Neural crest cell (in vitro differentiated cells): ENCODE results near the gene SLC41A1. TPM values are rescaled to one million over a fixed set of nuclear protein-coding genes. Genes with fewer than 3 reads are reported as not detected.

Experiments used
- DNase-seq: peaks from one replicate; pipeline ENCODE4 v3.0.0; 2021; ENCODE audit warnings: low read depth, mixed read lengths, low spot score
- H3K27ac Mint-ChIP-seq: one replicate; pipeline ENCODE4 v1.8.0; 2021; ENCODE audit warnings: mild to moderate bottlenecking, mixed read lengths; ENCODE audit not compliant: unreplicated experiment
- H3K27me3 Mint-ChIP-seq: 2 replicates; pipeline ENCODE4 v1.8.0; 2021; ENCODE audit warnings: low read depth, mild to moderate bottlenecking, mixed read lengths
- H3K36me3 Mint-ChIP-seq: 2 replicates; pipeline ENCODE4 v1.8.0; 2021; ENCODE audit warnings: low read depth, mild to moderate bottlenecking, mixed read lengths
- H3K4me1 Mint-ChIP-seq: 2 replicates; pipeline ENCODE4 v1.8.0; 2021; ENCODE audit warnings: mixed read lengths
- H3K4me3 Mint-ChIP-seq: one replicate; pipeline ENCODE4 v1.8.0; 2021; ENCODE audit warnings: mild to moderate bottlenecking, mixed read lengths
- H3K9me3 Mint-ChIP-seq: 2 replicates; pipeline ENCODE4 v1.8.0; 2021; ENCODE audit warnings: mixed read lengths
- CTCF ChIP-seq: fragments of 200-600 bp; sonication (generic); conservative IDR thresholded peaks from 2 replicates; pipeline ENCODE4 v1.5.0; 2021; ENCODE audit warnings: antibody characterized with exemption, mild to moderate bottlenecking
- total RNA-seq: library from RNA; stranded (reverse); gene quantifications from 2 replicates; pipeline ENCODE4 v1.2.1, GENCODE V29; 2021

SLC41A1 gene
- total RNA-seq, 1 donor from 2014 or later, result 25.7 TPM

GRCh38 chr1:205817364-205817763, 4.4 kb upstream of the SLC41A1 start:
- peak overlapping the region; percentile 76 for H3K4me3 Mint-ChIP-seq
- H3K27me3 Mint-ChIP-seq, result no peaks in the 10 kb centered on the region

DNA sequence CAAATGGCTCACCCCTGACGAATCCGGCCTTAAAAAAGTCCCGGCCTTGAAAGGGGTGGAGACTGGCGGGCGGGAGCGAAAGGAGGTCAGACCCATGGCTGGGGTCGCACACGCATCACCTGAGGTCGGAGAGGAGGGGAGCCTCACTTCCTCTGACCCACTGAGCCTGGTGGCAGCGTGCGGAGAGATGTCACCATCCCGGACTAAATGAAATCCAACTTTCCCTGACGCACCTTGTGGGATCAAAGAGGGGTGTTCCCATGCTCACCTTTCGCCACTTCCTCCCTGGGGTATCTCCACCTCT, 709 bp upstream of the SLC41A1 start:
- peaks cover 67% of the 10 kb centered on the region for H3K4me1 Mint-ChIP-seq
- H3K9me3 Mint-ChIP-seq, result no peaks in the 10 kb centered on the region
- peak overlapping the region; percentile 91 for H3K4me3 Mint-ChIP-seq
- H3K27ac Mint-ChIP-seq, result peak overlapping the region; percentile 63
- no peak for TF ChIP-seq CTCF
- H3K36me3 Mint-ChIP-seq, result peaks cover 6% of the 10 kb centered on the region
- no peak for DNase-seq
- H3K27me3 Mint-ChIP-seq, result no peaks in the 10 kb centered on the region

More at GRCh38 chr1:205817364-205817763, 4.4 kb upstream of the SLC41A1 start:
- H3K9me3 Mint-ChIP-seq, result no peaks in the 10 kb centered on the region
- no peak overlapping the region for H3K27ac Mint-ChIP-seq
- H3K4me1 Mint-ChIP-seq, result peaks cover 38% of the 10 kb centered on the region
- peaks cover 4% of the 10 kb centered on the region for H3K36me3 Mint-ChIP-seq
- no peak for TF ChIP-seq CTCF
- DNase-seq, result no peak

DNA sequence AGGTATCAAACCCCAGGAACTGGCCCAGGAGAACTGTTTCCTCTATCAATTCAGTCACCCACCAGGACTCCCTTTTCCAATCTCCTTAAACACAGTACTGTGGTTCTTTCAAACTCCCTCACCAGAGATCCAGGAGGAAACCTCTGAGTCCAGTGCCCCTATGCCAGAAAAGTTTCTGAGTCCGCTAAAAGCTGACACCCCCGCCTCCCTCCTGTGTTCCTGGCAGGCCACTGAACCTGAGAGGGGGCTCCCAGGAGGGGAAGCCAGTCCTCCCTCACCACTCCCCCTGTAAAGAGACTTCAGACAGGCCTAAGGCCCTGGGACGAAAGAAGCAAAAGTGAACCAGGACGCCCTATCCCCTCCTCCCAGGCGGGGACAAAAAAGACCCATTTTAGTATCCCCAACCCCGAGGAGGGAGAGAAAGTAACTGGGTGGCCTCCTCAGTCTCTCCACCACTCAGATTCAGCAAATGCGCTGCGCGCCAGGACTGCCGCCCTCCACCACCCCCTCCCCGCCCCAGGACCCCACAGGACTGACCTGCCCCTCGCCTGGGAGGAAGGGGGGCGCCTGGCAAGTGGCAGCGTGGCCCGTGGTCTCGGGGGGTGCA, 624 bp downstream of the SLC41A1 start:
- Mint-ChIP-seq H3K9me3 (no peaks in the 10 kb centered on the region), H3K4me3 (peak overlapping the region; percentile 94), H3K36me3 (peaks cover 7% of the 10 kb centered on the region), H3K27me3 (no peaks in the 10 kb centered on the region), H3K4me1 (peaks cover 60% of the 10 kb centered on the region), H3K27ac (peak overlapping the region; percentile 91)
- TF ChIP-seq CTCF, result no peak
- DNase-seq, result peak; percentile 33

DNA sequence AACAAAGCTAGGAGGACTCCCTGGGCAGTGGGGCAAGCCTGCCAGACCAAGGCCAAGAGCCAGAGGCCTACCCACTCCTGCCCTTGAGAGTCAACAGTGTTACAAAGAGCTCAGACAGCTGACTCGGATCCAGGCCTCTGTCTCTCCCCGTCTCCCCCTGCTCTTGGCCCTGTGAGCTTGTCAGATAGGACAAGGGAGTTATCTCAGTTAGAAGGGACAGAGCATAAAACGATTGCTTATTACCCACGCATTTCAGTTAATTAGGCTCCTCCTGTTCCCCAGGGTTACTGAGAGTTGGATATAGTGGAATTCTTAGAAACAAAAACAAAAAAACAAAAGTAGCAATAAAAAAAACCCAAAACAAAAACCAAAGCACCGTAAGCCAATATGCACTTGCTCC, 1.3 kb downstream of the SLC41A1 start:
- Mint-ChIP-seq H3K36me3 (peaks cover 9% of the 10 kb centered on the region), H3K27me3 (no peaks in the 10 kb centered on the region), H3K27ac (no peak overlapping the region), H3K4me3 (peak overlapping the region; percentile 94), H3K9me3 (no peaks in the 10 kb centered on the region), H3K4me1 (peaks cover 53% of the 10 kb centered on the region)
- no peak for TF ChIP-seq CTCF
- DNase-seq, result no peak

DNA sequence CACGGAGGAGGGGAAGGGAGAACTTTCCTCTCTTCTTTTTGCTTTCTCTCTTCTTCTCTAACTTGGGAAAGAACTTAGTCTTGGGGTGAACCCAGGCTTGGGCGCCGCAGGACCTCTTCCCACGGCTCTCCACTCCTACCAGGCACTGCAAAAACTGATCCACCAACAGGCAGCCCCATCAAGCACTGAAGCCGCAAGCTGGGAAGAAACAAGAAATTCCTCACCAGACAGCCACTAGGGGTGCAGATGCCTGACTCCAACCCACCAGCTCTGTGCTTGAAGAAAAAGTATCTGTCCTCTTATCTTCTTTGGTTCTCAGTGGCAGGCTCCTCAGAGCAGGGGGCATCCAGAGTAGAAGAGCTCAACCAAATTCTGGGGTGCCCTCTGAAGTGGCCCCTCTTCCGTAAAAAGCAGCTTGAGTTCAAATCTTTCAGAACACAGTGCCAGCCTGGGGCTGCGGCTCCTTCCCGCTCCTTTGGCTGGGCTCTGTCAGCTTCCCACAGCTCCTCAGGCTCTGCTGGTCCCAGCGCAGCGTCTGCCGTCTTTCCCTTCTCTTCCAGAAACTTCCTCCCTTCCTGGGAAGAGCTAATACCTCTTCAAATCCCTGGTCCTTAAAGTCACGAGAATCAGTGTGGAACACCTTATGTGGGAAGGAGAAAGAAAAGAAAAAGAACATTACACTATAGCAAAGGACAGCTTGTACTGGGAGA, 2.4 kb downstream of the SLC41A1 start:
- Mint-ChIP-seq H3K4me1 (peaks cover 49% of the 10 kb centered on the region), H3K27me3 (no peaks in the 10 kb centered on the region), H3K9me3 (no peaks in the 10 kb centered on the region), H3K36me3 (peaks cover 9% of the 10 kb centered on the region), H3K4me3 (peak overlapping the region; percentile 48), H3K27ac (no peak overlapping the region)
- DNase-seq, result no peak
- peak; percentile 44 for TF ChIP-seq CTCF
